Sigmoid colon (tissue), 4 donors: ENCODE results near the gene WDR5B.

Experiments used
- CTCF ChIP-seq, 4 experiments: fragments of 450-650 bp in 3 of 4; fragments of 200-600 bp in 1 of 4; IDR thresholded peaks; one replicate each; pipeline ENCODE4 v1.5.1; 2016 to 2019; ENCODE audit warnings: antibody characterized with exemption in 4 of 4, mild to moderate bottlenecking in 3 of 4, moderate library complexity in 2 of 4
- EP300 ChIP-seq, 4 donors: sonication (generic); formaldehyde crosslinking; IDR thresholded peaks; one replicate each; pipeline ENCODE4 v1.6.1; 2017; ENCODE audit warnings: antibody characterized with exemption in 4 of 4
- POLR2A ChIP-seq, 2 donors: fragments of 450-650 bp; IDR thresholded peaks; one replicate each; pipeline ENCODE4 v1.6.1; 2016; ENCODE audit warnings: antibody characterized with exemption in 2 of 2, mild to moderate bottlenecking in 2 of 2, moderate library complexity in 2 of 2

GRCh38 chr3:122383771-122384697 is 31.8 kb downstream of the WDR5B start, which contains the start of gene FAM162A:
- TF ChIP-seq EP300 (IDR thresholded peaks at IDR 0.05) (no peak), CTCF (IDR thresholded peaks at IDR 0.05) (peak; percentile 20 to 37 (median 27)), POLR2A (IDR thresholded peaks at IDR 0.05) (peak; percentile 77 to 86)
